HUES48 (cell line): ENCODE measurements around the gene SLC6A13.
A peak's percentile ranks its signal among the peaks of the same experiment; 100 is the strongest.
"Not testable (repeated sequence)": the region's sequence is repeated elsewhere in the genome, so short reads cannot be mapped to it uniquely, and the experiment has no call there.

Source experiments
- H3K27ac ChIP-seq: one replicate; pipeline ENCODE4 v1.7.0; 2013; ENCODE audit warnings: low read depth, low read length, inconsistent platforms
- H3K27me3 ChIP-seq: 2 replicates; pipeline ENCODE4 v1.6.1; 2013; ENCODE audit warnings: mild to moderate bottlenecking, low read length; ENCODE audit not compliant: control insufficient read depth, insufficient read depth
- H3K36me3 ChIP-seq: 2 replicates; pipeline ENCODE4 v1.6.1; 2013; ENCODE audit warnings: low read length; ENCODE audit not compliant: control insufficient read depth, insufficient read depth
- H3K4me1 ChIP-seq: 2 replicates; pipeline ENCODE4 v1.6.1; 2013; ENCODE audit warnings: mild to moderate bottlenecking, low read length; ENCODE audit not compliant: control insufficient read depth, insufficient read depth
- H3K4me3 ChIP-seq: 2 replicates; pipeline ENCODE4 v1.5.1; 2013; ENCODE audit warnings: mild to moderate bottlenecking, low read depth, low read length
- H3K9ac ChIP-seq: 2 replicates; pipeline ENCODE4 v1.6.1; 2013; ENCODE audit warnings: mild to moderate bottlenecking, low read depth, low read length, moderate library complexity
- H3K9me3 ChIP-seq: 2 replicates; pipeline ENCODE4 v1.6.1; 2013; ENCODE audit warnings: low read length; ENCODE audit not compliant: control insufficient read depth, insufficient read depth

Gene SLC6A13

DNA sequence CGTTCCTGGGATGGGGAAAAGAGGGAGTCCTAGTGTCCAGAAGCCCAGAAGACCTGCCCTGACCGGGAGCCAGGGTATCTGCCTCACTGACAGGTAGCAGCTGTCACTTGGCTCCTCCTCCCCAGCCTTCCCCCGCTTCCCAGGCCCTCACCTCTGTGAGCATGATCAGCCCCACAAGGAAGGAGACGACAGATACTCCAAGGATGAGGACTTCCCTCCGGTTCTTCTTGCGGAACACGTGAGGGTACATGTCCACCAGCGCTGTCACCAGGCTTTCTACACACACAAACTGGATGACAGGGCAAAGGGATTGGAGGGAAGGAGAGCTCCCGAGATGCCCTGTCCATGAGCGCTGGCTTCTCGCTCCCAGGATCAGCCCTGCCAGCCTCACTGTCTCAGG is 38.8 kb downstream of the SLC6A13 start:
- H3K27me3 ChIP-seq = no peaks in the 10 kb centered on the region
- no peak overlapping the region for H3K27ac ChIP-seq
- no peak overlapping the region for H3K9ac ChIP-seq
- no peak overlapping the region for H3K4me3 ChIP-seq
- no peaks in the 10 kb centered on the region for H3K36me3 ChIP-seq
- no peaks in the 10 kb centered on the region for H3K9me3 ChIP-seq
- H3K4me1 ChIP-seq = no peaks in the 10 kb centered on the region

DNA sequence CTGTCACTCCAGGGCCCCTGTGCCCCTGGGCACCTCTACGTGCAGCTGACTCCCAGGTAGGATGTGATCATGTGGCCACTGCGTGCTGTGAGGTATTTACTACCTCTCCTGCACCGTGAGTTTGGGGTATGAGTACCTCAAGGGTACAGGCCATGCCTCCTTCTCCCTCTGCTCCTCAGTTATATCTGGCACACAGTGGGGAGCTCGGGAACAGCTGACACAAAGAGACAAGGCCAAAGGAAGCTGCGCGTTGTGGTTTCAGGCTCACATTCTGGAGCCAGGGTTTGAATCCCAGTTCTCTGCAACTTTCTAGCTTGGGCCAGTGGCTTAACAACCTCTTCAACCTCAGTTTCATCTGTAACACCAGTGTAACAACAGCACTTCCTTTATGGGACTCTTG is 40.9 kb downstream of the SLC6A13 start:
- Histone ChIP-seq H3K9ac (no peak overlapping the region), H3K4me1 (no peaks in the 10 kb centered on the region), H3K27ac (no peak overlapping the region), H3K9me3 (no peaks in the 10 kb centered on the region), H3K27me3 (no peaks in the 10 kb centered on the region), H3K4me3 (no peak overlapping the region), H3K36me3 (no peaks in the 10 kb centered on the region)

DNA sequence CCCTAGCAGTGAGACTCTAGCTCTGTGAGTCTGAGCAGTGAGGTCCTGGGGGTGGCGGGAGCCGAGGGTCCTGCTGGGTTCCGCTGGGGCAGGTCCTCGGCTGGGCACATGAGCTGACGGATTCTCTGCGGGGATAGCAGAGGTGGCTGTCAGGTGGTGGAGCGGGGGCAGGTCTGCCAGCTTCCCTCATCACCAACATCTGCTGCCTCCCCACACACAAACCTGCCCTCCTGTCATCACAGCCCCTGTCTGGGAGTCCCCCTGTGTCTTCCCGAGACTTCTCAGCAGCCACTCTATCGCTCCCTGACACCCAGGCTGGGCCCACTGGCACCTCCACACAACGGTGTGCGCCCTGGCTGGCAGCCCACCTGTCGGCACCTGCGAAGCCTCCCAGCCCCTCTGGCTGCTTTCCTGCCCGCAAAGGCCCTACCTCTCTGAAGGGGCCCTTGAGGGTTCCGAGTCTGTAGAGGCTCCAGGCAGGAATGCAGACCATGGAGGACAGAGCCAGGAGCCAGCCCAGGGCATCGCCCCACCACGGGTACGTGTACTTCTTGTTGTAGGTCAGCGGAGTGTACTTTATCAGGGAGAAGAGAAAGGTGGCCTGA is 41.6 kb downstream of the SLC6A13 start:
- Histone ChIP-seq H3K27ac (no peak overlapping the region), H3K4me3 (no peak overlapping the region), H3K9me3 (no peaks in the 10 kb centered on the region), H3K36me3 (no peaks in the 10 kb centered on the region), H3K27me3 (no peaks in the 10 kb centered on the region), H3K9ac (no peak overlapping the region), H3K4me1 (no peaks in the 10 kb centered on the region)

DNA sequence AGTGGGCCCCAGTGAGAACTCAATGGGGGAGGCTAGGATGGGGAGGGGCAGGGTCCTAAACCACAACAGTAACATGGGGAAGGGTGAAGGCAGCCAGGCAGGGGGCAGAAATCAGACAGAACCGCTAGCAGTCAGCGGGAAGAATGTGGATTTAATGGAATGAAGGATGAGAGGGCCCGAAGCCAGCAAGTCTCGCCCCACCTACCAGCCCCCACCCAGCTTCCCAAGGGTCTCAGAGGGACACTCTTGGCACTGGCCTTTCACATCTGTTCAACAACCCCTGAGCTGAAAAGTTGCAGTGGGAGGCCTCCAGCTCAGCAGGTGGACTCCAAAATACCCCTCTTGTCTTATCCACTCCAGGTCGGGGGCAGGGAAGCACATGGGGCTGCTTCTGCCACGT is 42.1 kb downstream of the SLC6A13 start:
- no peaks in the 10 kb centered on the region for H3K36me3 ChIP-seq

DNA sequence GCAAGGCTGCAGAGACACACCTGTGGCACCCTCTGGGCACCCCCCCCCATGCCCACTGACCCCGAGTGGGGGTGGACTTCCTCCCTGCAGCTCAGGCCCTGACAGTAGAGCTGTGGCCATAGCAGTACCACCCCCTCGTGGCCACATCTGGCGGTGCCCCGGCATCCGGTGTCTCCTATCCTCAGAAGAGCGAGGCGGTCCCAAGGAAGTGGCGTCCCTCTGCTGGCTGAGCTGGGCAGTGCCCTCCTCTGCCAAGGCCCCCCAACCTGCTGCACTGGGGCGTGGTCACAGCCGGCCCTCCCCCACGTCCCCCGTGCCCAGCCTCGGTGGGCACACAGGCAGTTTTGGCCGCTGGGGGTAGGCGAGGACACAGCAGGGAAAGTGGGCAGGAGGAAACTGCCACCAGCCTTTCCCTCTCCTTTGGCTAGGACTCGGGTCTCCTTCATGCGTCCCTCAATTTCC is 42.7 kb downstream of the SLC6A13 start:
- Histone ChIP-seq H3K9ac (no peak overlapping the region), H3K36me3 (no peaks in the 10 kb centered on the region), H3K4me3 (peak overlapping the region; percentile 35; the same call in 1 of the 2 replicates), H3K27me3 (peaks cover 2% of the 10 kb centered on the region; the same call in 1 of the 2 replicates), H3K4me1 (no peaks in the 10 kb centered on the region), H3K27ac (no peak overlapping the region), H3K9me3 (no peaks in the 10 kb centered on the region)

More for the DNA sequence above, 42.1 kb downstream of the SLC6A13 start:
- no peaks in the 10 kb centered on the region for H3K4me1 ChIP-seq
- no peak overlapping the region for H3K27ac ChIP-seq
- H3K9ac ChIP-seq = no peak overlapping the region
- H3K27me3 ChIP-seq = peaks cover under 1% of the 10 kb centered on the region; the same call in 1 of the 2 replicates
- no peak overlapping the region for H3K4me3 ChIP-seq
- H3K9me3 ChIP-seq = no peaks in the 10 kb centered on the region

DNA sequence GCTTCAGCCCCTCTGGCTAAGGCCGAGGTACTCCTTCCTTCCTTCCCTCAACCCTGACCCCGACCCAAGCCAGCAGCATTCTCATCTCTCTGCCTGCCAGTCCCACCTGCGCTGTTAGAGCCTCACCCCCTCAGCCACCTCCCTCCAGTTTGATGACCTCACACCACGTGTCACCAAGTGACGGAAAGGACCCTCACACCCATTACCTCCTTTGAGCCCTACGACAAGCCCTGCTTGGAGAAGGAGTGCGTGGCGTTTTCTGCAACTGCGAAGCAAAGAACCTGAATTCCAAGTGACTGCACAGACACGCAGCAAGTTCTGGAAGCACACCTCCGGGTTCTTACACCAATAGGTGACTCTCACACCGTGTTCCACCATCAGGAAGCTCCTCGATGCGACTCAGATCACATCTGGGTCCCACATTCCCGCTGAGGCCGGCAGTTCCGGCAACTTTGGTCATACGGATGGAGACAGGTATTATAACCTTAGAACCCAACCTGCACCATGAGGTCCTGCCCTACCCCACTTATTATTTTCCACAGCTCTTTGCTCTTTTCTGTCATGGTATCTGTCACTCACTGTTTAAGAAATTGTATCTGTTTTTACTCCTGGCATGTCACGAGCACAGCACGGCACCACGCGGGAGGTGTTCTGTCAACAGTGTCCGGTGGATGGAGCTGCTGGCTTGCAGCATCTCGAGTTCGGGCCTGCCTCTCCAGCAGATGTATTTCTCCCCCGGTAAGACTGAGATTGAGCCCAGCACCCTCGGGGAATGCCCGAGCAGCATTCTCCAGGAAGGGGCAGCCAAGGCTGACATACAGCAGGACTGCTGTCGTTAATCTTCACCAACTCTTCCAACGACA is 43.7 kb downstream of the SLC6A13 start:
- Histone ChIP-seq H3K4me3 (no peak overlapping the region), H3K4me1 (peaks cover 3% of the 10 kb centered on the region), H3K9me3 (no peaks in the 10 kb centered on the region), H3K36me3 (no peaks in the 10 kb centered on the region), H3K9ac (no peak overlapping the region), H3K27me3 (peaks cover 7% of the 10 kb centered on the region; the same call in 1 of the 2 replicates), H3K27ac (no peak overlapping the region)

DNA sequence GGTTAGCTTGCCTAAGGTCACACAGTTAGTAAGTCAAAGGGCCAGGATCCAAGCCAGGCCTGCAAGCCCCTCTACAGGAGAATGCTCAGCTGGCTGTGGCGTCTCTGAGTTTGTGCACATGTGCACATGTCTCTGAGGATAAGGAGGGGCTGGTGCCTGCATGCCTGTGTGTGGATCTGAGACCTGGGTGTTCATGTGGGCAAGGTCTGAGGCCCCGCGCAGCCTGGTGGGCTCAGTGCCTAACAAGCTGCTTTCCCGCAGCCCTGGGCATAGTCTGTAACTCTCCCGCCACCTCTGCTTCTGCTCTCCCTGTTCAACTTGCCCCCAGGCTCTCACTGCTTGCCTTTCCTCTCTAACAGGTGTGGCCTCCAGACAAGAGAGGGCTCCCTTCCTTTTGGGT is 44.4 kb downstream of the SLC6A13 start:
- H3K27me3 ChIP-seq = peaks cover 15% of the 10 kb centered on the region
- H3K9me3 ChIP-seq = no peaks in the 10 kb centered on the region
- no peak overlapping the region for H3K9ac ChIP-seq
- H3K4me3 ChIP-seq = no peak overlapping the region
- no peak overlapping the region for H3K27ac ChIP-seq
- peaks cover 8% of the 10 kb centered on the region for H3K4me1 ChIP-seq
- no peaks in the 10 kb centered on the region for H3K36me3 ChIP-seq

DNA sequence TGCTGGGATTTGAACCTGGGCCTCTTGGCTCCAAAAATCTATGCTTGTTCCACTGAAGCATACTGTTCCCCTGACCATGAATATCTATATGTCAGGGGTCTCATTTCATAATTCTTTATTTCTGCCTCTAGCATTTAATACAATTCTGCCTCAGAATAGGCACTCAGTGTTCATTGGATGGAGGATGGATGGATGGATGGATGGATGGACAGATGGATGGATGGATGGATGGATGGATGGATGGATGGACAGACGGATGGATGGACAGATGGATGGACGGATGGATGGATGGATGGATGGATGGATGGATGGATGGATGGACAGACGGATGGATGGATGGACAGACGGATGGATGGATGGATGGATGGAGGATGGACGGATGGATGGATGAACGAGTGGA is 45.6 kb downstream of the SLC6A13 start:
- H3K27ac ChIP-seq, H3K36me3 ChIP-seq, H3K9me3 ChIP-seq, H3K9ac ChIP-seq, H3K4me3 ChIP-seq: not testable (repeated sequence)
- H3K4me1 ChIP-seq = peaks cover 16% of the 10 kb centered on the region
- H3K27me3 ChIP-seq = peaks cover 26% of the 10 kb centered on the region

DNA sequence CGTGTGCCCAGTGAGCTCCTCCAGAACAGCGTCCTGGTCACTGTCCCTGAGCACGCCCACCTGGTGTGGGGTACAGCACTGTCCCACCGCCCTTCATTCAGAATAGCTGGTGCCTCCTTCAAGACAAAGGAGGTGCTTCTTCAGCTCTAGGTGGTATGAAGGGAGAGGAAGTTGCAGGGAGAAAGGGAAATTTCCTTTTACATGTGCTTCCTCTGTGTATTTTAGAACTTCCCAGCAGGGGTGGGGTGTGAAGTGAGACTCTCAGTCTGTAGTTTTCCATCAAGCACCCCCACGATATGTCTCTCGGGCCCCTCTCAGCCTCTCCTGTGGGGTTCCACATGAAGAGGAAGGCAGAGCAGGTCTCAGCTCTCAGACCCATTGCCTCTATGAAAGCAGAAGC is 47.5 kb downstream of the SLC6A13 start:
- H3K9me3 ChIP-seq = no peaks in the 10 kb centered on the region
- H3K27ac ChIP-seq = no peak overlapping the region
- H3K4me3 ChIP-seq = no peak overlapping the region
- H3K4me1 ChIP-seq = peaks cover 16% of the 10 kb centered on the region
- H3K36me3 ChIP-seq = no peaks in the 10 kb centered on the region
- H3K9ac ChIP-seq = no peak overlapping the region
- peaks cover 46% of the 10 kb centered on the region for H3K27me3 ChIP-seq

DNA sequence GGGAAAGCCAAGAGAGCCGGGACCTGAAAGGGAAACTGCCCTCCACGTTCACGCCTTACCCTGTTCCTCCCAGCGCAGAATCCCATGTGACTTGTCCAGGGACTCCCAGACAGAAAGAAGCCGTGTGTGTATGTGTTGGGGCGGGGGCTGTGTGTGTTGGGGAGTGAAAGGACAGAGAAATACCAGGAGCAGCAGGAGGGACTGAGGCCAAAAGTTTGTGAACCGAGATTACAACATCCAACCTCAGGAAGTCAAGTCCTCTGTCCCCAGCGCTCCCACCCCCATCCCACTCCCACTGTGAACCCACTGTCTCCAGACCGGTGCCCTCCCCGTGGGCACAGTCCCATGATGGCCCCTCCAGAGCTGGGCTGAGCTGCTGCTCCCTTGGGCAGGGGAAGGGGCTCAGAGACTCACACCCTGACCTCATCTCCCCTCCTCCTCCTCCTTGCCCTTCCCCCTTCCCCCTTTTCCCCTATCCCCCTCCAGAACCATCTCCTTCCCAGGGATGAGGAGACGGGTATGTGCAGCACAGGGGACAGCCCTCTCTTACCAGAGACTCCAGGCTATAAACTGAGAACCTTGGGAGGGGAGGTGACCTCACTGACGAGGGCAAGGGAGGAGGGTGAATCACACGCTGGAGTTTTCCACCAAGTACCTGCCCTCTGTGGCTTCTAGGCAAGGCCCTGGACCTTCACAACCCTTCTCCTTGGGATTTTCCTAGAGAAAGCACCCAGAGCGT is 48.5 kb downstream of the SLC6A13 start, which contains the start of gene SLC6A12:
Gene SLC6A12 (minus strand): TSS at position 155 of the 739 bp plus-strand sequence. CDS start 4,171 bp downstream, outside the sequence.
- peaks cover 55% of the 10 kb centered on the region for H3K27me3 ChIP-seq
- peaks cover 16% of the 10 kb centered on the region for H3K4me1 ChIP-seq
- H3K27ac ChIP-seq = no peak within 1 kb of the TSS
- no peaks in the 10 kb centered on the region for H3K36me3 ChIP-seq
- no peak within 1 kb of the TSS for H3K4me3 ChIP-seq
- H3K9me3 ChIP-seq = no peaks in the 10 kb centered on the region
- H3K9ac ChIP-seq = no peak within 1 kb of the TSS
